Activated naive CD4-positive, alpha-beta T cell treated with anti-CD3 and anti-CD28 coated beads, Interleukin-2, amount 50 U/mL, for 16 hours (primary cell): Measurements from ENCODE around the gene ZNF512.
A peak's percentile ranks its signal among the peaks of the same experiment; 100 is the strongest.
"Not testable (repeated sequence)": the region's sequence is repeated elsewhere in the genome, so short reads cannot be mapped to it uniquely, and the experiment has no call there.

Experiments
- DNase-seq: peaks from one replicate; pipeline ENCODE4 v3.0.0-alpha.2; 2020

ZNF512 gene

DNA sequence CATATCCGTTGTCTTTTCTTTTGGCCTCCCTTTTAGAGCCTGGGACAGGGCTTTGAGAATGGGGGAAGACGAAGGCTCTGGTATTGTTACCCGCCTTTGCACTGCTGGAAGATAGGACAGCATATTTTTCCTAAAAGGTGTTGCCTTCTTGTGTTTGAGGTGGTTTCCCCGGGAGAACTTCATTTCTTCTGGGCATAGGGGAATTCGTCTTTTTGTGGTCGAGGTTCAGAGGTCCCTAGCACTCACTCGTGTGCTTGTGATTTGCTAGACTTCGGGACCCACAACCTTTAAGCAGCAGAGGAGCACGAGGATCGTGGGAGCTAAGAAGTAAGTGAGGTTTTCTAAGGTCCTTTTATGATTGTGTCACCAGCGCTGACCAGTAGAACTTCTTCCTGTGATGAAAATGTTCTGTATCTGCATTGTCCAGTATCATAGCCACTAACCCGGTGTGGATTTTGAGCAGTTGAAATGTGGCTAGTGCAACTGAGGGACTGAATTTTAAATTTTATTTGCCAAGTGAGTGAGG, 611 bp downstream of the ZNF512 start:
- DNase-seq = no peak

GRCh38 chr2:27584597-27584996, 1.8 kb downstream of the ZNF512 start:
- no peak for DNase-seq

DNA sequence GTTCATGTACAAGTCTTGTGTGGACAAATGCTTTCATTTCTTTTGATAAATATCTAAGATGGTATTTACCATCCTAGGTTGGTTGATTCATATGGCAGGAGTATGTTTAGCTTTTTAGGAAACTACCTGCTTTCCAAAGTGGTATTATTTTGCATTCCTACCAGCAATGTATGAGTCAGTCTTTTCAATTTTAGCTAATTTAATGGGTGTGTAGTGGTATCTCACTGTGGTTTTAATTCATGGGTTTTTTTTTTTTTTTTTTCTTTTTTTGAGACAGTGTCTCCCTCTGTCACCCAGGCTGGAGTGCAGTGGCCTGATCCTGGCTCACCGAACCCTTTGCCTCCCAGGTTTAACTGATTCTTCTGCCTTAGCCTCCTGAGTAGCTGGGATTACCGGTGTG, 4.2 kb downstream of the ZNF512 start:
- no peak for DNase-seq

DNA sequence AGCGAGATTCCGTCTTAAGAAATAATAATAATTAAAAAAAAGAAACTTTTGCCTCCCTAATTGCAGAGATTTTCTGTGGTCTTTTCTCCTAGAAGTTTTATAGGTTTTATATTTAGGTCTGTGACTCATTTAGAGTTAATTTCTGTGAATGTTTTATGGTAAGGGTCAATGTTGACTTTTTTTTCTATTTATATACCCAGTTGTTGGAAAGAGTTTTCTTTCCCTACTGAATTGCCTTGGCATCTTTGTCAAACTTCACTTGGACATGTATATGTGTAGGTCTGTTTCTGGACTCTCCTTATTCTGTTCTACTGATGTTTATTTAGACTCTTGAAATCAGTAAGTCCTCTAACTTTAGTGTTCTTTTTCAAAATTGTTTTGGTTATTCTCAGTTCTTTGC, 5.5 kb downstream of the ZNF512 start:
- DNase-seq = no peak

- DNase-seq = no peak
Observed at GRCh38 chr2:27591745-27592144, 8.9 kb downstream of the ZNF512 start.

- no peak for DNase-seq
Observed at GRCh38 chr2:27593240-27593639, 10.4 kb downstream of the ZNF512 start.

- not testable (repeated sequence) for DNase-seq
Observed at GRCh38 chr2:27594020-27594703, 11.3 kb downstream of the ZNF512 start.

DNA sequence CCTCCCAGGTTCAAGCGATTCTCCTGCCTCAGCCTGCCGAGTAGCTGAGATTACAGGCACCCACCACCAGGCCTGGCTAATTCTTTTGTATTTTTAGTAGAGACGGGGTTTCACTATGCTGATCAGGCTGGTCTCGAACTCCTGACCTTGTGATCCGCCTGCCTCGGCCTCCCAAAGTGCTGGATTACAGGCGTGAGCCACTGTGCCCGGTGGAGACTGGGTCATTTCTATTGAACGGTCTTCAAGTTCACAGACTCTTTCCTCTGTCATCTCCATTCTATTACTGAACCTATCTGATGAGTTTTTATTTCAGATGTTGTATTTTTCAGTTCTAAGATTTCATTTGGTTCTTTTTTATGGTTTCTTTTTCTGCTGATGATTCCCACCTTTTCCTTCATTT, 12.6 kb downstream of the ZNF512 start:
- DNase-seq = not testable (repeated sequence)

- DNase-seq = no peak
Observed at GRCh38 chr2:27596627-27597026, 13.8 kb downstream of the ZNF512 start.

GRCh38 chr2:27606611-27607010, 23.8 kb downstream of the ZNF512 start:
- no peak for DNase-seq

GRCh38 chr2:27613985-27614384, 31.1 kb downstream of the ZNF512 start:
- DNase-seq = no peak

DNA sequence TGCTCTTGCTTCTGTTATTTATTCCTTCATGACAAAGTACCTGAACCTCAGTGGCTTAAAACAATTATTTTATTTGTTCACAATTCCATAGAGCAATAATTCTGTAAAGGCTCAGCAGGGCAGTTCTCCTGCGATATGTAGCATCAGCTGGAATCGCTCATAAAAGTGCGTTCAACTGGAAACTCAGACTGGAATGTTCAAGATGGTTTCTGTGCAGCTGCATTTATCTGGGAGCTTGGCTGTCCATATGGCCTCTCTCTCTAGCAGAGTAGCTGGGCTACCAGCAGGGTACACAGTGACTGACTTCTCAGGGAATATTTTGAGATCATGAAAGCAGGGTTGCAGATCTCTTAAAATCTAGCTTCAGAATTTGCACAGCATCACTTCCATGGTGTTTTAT, 32.5 kb downstream of the ZNF512 start:
- DNase-seq = no peak

- DNase-seq = no peak
Observed at GRCh38 chr2:27621524-27621923, 38.7 kb downstream of the ZNF512 start.

GRCh38 chr2:27622921-27623384, 40.1 kb downstream of the ZNF512 start:
- DNase-seq = no peak

- no peak for DNase-seq
Observed at GRCh38 chr2:27624943-27625342, 42.1 kb downstream of the ZNF512 start.

DNA sequence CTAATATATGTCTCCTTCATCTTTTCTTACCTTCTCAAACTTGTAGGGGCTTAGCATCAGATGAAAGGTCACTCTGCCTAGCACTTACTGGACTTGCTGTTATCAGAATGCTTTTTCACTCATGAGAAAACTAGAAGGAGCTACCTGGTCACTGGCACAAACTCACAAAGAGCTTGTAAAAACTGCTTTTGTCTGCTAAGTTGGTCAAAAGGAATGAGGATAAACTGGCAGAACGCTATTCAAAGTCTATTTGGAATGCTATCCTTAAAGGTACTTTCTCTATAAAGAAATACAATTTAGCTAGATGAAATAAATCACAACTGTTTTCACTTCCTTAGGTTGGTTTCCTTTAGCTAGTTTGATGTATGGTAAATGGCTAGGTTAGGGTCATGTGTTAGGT, 43.5 kb downstream of the ZNF512 start:
- not testable (repeated sequence) for DNase-seq

DNA sequence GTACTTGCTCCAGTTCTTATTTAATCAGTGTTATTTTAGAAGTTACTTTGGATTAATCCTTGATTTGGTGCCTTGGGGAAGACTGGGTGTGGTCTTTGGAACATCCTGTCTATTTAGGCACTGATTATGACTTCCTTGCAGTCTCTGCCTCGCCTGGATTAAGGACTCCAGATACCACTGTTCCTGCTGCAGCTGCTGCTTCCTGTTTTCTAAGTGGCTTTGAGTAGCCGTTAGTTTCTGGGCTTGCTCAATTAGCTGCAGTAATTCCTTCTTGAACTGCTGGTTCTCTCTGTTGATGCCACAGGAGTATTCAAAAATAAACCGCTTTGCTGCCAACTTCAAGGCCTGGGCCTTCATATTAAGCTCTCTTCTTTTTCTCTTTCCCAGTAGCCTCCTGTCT, 44.1 kb downstream of the ZNF512 start:
- not testable (repeated sequence) for DNase-seq

DNA sequence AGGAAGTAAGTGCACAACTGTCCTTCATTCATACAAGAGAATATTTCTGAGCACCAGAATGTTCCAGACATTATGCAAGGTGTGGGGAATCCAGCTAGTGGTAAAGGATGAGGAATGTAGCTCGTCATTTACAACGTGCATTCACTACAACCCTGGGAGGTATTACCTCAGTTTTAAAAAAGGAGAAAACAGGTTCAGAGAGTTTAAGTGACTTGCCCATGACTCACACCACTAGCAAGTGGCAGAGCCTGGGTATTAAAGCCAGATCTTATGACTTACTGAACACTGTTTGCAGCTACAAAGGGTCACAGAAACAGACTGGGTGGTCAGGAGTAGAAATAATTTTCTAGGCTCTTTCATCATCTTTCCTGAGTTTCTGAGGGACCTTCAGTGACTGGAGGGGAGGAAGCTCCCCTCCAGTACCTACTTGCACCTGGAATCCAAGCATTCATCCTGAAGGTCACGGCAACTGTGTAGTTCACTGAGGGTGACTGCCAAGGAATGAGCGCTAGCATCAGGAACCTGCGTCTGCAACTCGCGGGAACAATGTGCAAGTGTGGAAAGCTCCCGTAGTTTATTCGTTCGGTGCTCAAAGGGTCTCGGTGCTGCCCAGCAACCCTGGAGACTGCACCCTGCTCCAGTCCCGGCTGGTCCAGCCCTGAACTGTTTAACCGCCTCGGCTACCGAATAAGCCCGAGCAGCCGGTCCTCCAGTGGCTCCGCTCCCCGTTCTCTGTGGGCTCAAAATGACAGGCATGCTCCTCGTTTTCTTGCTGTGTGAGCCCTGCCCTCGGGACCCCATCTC, 45.3 kb downstream of the ZNF512 start:
- DNase-seq = no peak

DNA sequence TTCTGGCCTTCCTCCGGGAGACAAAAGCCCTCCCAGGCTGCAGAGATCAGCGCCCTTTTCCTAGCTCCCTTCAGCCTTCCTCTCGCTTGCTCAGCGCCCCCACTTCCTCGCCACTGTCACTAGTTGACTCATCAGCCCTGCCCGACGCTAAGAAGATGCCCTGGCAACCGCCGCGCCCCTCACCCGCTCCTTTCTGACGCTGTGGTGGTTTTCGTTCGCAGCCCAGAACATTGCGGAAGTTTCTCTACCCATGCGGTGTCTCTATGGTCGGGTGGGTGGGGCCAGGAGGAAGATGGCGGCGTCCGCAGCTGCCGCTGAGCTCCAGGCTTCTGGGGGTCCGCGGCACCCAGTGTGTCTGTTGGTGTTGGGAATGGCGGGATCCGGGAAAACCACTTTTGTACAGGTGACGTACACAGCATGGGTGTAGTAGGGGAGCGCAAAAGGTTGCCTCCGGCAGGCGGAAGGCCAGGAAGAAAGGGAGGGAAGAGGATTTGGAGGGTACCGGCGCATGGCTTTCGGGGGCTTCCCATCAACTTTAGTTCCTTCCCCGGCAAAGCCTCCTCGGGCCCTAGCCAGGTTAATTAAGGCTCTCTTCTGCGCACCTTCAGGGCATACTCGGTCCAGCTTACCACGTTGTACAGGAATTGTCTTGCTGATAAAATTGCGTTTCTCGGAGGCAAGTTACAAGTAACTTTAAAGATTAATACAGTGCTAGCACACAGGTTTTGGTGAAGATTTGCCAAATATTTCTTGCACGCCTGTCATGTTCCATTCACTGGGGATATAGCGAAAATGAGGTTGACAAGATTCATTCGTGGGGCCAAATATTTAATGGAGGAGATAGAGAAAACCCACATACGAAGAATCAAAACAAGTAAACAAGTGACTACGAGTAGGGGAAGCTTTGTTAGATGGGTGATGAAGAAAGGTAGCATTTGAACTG, 46.2 kb downstream of the ZNF512 start, which contains the start of the genes CCDC121 and GPN1:
Gene CCDC121 (minus strand): TSS at position 246 of the 943 bp plus-strand sequence. CDS start 1,213 bp downstream, outside the sequence.
Gene GPN1 (plus strand): TSS at position 284 of the 943 bp plus-strand sequence. CDS start 9 bp downstream, at position 293.
- peak; percentile 95 for DNase-seq

DNA sequence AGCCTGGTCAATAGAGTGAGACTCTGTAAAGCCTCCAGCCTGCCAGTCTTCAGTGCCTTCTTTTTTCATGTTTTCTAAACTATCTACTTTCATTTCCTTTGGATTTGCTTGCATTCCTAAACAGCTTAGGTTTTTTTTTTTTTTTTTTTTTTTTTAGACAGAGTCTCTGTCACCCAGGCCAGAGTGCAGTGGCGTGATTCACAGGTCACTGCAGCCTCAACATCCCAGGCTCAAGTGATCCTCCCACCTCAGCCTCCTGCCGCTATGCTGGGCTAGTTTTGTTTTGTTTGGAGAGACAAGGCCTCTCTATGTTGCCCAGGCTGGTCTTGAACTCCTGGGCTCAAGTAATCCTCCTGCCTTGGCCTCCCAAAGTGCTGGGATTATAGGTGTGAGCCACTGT, 47.4 kb downstream of the ZNF512 start:
- not testable (repeated sequence) for DNase-seq

DNA sequence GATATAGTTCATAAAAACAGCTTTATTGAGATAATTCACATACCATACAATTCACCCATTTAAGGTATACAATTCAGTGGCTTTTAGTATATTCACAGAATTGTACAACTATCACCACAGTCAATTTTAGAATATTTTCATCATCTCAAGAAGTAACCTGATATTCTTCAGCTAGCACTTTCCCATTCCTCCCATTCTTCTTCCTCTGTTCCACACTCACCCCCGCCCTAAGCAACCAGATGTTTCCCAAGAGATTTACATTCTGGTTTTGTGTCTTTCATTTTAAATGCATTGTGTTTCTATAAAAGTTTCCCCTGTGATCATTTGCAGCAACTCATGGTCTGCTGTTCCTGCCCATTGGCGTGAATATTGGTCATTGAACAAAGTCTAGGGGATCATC, 51.4 kb downstream of the ZNF512 start:
- no peak for DNase-seq

- no peak for DNase-seq
Observed at GRCh38 chr2:27636766-27637165, 53.9 kb downstream of the ZNF512 start.
